ENCODE measurements around the gene ADD2. TPM values are rescaled to one million over a fixed set of nuclear protein-coding genes. Genes with fewer than 3 reads are reported as not detected.
"Not testable (repeated sequence)": the region's sequence is repeated elsewhere in the genome, so short reads cannot be mapped to it uniquely, and the experiment has no call there.

The ADD2 gene
- total RNA-seq, 1 experiment from 2014 or later, result 5.6 TPM

GRCh38 chr2:70626254-70626990, 141.6 kb downstream of the ADD2 start:
- CTCF ChIA-PET, result no interaction called here
- intact Hi-C loops (cut with micrococcal nuclease; ENCODE audit: unreplicated experiment), result loop anchor here (5.0 kb wide), 1 partner anchor 304 kb away; no protein-coding TSS in a partner anchor
- Histone ChIP-seq H3K4me3 (ENCODE audit: low read depth, low read length, poor library complexity, severe bottlenecking) (no peak overlapping the region), H3K9me3 (ENCODE audit: low read depth, low read length, poor library complexity, severe bottlenecking) (no peaks in the 10 kb centered on the region), H3K27me3 (replicated peaks; ENCODE audit: insufficient read depth, low read depth, low read length, poor library complexity) (peaks cover 12% of the 10 kb centered on the region), H3K36me3 (ENCODE audit: insufficient read depth, low read length, poor library complexity, severe bottlenecking) (no peaks in the 10 kb centered on the region), H3K27ac (ENCODE audit: low read depth, low read length, poor library complexity, severe bottlenecking) (no peak overlapping the region), H3K4me1 (ENCODE audit: insufficient read depth, low read length, poor library complexity, severe bottlenecking) (no peaks in the 10 kb centered on the region)
- no peak for TF ChIP-seq EZH2 (IDR thresholded peaks at IDR 0.05; ENCODE audit: borderline replicate concordance, low read depth, low read length, poor library complexity, severe bottlenecking)
- no peak for TF ChIP-seq CTCF (conservative IDR thresholded peaks at IDR 0.05; ENCODE audit: low read depth, low read length)
- POLR2A ChIA-PET (ENCODE audit: low non-redundant PET), result no interaction called here
- DNase-seq (ENCODE audit: low spot score), result no peak
- BruUV-seq (replicated peaks), result no TSS peak

GRCh38 chr2:70621536-70621935, 146.5 kb downstream of the ADD2 start:
- H3K36me3 ChIP-seq (ENCODE audit: insufficient read depth, low read length, poor library complexity, severe bottlenecking); BruUV-seq (replicated peaks); POLR2A ChIA-PET (ENCODE audit: low non-redundant PET); CTCF ChIA-PET; H3K4me1 ChIP-seq (ENCODE audit: insufficient read depth, low read length, poor library complexity, severe bottlenecking); DNase-seq (ENCODE audit: low spot score); H3K27ac ChIP-seq (ENCODE audit: low read depth, low read length, poor library complexity, severe bottlenecking); H3K27me3 ChIP-seq (replicated peaks; ENCODE audit: insufficient read depth, low read depth, low read length, poor library complexity); intact Hi-C loops (cut with micrococcal nuclease; ENCODE audit: unreplicated experiment); H3K9me3 ChIP-seq (ENCODE audit: low read depth, low read length, poor library complexity, severe bottlenecking); H3K4me3 ChIP-seq (ENCODE audit: low read depth, low read length, poor library complexity, severe bottlenecking): not testable (repeated sequence)

- peaks cover 9% of the 10 kb centered on the region for H3K27me3 ChIP-seq (replicated peaks; ENCODE audit: insufficient read depth, low read depth, low read length, poor library complexity)
- ChIA-PET POLR2A (ENCODE audit: low non-redundant PET) (no interaction called here), CTCF (interaction anchor here (0.6 to 0.8 kb wide), 2 partner anchors 105 to 283 kb away, joined by 3 read pairs; no protein-coding TSS in a partner anchor)
- no peak for DNase-seq (ENCODE audit: low spot score)
- H3K27ac ChIP-seq (ENCODE audit: low read depth, low read length, poor library complexity, severe bottlenecking), result no peak overlapping the region
- intact Hi-C loops (cut with micrococcal nuclease; ENCODE audit: unreplicated experiment), result no loop called here
- H3K4me3 ChIP-seq (ENCODE audit: low read depth, low read length, poor library complexity, severe bottlenecking), result no peak overlapping the region
- no peaks in the 10 kb centered on the region for H3K9me3 ChIP-seq (ENCODE audit: low read depth, low read length, poor library complexity, severe bottlenecking)
- no peaks in the 10 kb centered on the region for H3K36me3 ChIP-seq (ENCODE audit: insufficient read depth, low read length, poor library complexity, severe bottlenecking)
- BruUV-seq (replicated peaks), result no TSS peak
- TF ChIP-seq EZH2 (IDR thresholded peaks at IDR 0.05; ENCODE audit: borderline replicate concordance, low read depth, low read length, poor library complexity, severe bottlenecking) (no peak), CTCF (conservative IDR thresholded peaks at IDR 0.05; ENCODE audit: low read depth, low read length) (no peak)
- H3K4me1 ChIP-seq (ENCODE audit: insufficient read depth, low read length, poor library complexity, severe bottlenecking), result no peaks in the 10 kb centered on the region
These were observed 148.0 kb downstream of the ADD2 start for GRCh38 chr2:70620020-70620419.

- no peaks in the 10 kb centered on the region for H3K4me1 ChIP-seq (ENCODE audit: insufficient read depth, low read length, poor library complexity, severe bottlenecking)
- BruUV-seq (replicated peaks), result no TSS peak
- no peaks in the 10 kb centered on the region for H3K36me3 ChIP-seq (ENCODE audit: insufficient read depth, low read length, poor library complexity, severe bottlenecking)
- no peak overlapping the region for H3K27ac ChIP-seq (ENCODE audit: low read depth, low read length, poor library complexity, severe bottlenecking)
- no peak for TF ChIP-seq CTCF (conservative IDR thresholded peaks at IDR 0.05; ENCODE audit: low read depth, low read length)
- no peak for TF ChIP-seq EZH2 (IDR thresholded peaks at IDR 0.05; ENCODE audit: borderline replicate concordance, low read depth, low read length, poor library complexity, severe bottlenecking)
- H3K27me3 ChIP-seq (replicated peaks; ENCODE audit: insufficient read depth, low read depth, low read length, poor library complexity), result peaks cover 9% of the 10 kb centered on the region
- no peak for DNase-seq (ENCODE audit: low spot score)
- no peak overlapping the region for H3K4me3 ChIP-seq (ENCODE audit: low read depth, low read length, poor library complexity, severe bottlenecking)
- ChIA-PET CTCF (interaction anchor here (0.8 to 2.8 kb wide), 2 partner anchors 278 to 315 kb away, joined by 3 to 45 read pairs; no protein-coding TSS in a partner anchor), POLR2A (ENCODE audit: low non-redundant PET) (no interaction called here)
- intact Hi-C loops (cut with micrococcal nuclease; ENCODE audit: unreplicated experiment), result loop anchor here (1.0 kb wide), 1 partner anchor 278 kb away; no protein-coding TSS in a partner anchor
- no peaks in the 10 kb centered on the region for H3K9me3 ChIP-seq (ENCODE audit: low read depth, low read length, poor library complexity, severe bottlenecking)
These were observed 148.8 kb downstream of the ADD2 start for GRCh38 chr2:70619167-70619566.
